Upper lobe of left lung (tissue), 6 donors: ENCODE measurements around the gene IL16. TPM values are rescaled to one million over a fixed set of nuclear protein-coding genes. Genes with fewer than 3 reads are reported as not detected.

Experiments
- ATAC-seq, 2 donors: fragments of 200-7000 bp; cut with Tn5 transposase; one replicate each; pipeline ENCODE4 v1.9.1; 2022; ENCODE audit warnings: mild to moderate bottlenecking in 2 of 2, moderate library complexity in 2 of 2; ENCODE audit not compliant: low FRiP score in 2 of 2
- DNase-seq, 2 donors: peaks; one replicate each; pipeline ENCODE4 v3.0.0-alpha.2; 2019 to 2020
- H3K27ac ChIP-seq, 4 donors: fragments of 200-600 bp; sonication (generic); one replicate each; pipeline ENCODE4 v1.5.1; 2016 to 2019
- H3K27me3 ChIP-seq, 4 donors: fragments of 200-600 bp; sonication (generic); one replicate each; pipeline ENCODE4 v1.5.1; 2017 to 2019
- H3K36me3 ChIP-seq, 4 donors: fragments of 200-600 bp; sonication (generic); one replicate each; pipeline ENCODE4 v1.5.1; 2016 to 2019
- H3K4me1 ChIP-seq, 4 donors: fragments of 200-600 bp; sonication (generic); one replicate each; pipeline ENCODE4 v1.5.1; 2018 to 2019
- H3K4me3 ChIP-seq, 4 donors: fragments of 200-600 bp; sonication (generic); one replicate each; pipeline ENCODE4 v1.5.1; 2017 to 2019; ENCODE audit warnings: mild to moderate bottlenecking in 2 of 4, moderate library complexity in 1 of 4
- H3K9me3 ChIP-seq, 4 donors: fragments of 200-600 bp; sonication (generic); one replicate each; pipeline ENCODE4 v1.5.1; 2018 to 2019
- EP300 ChIP-seq, 4 donors: sonication (generic); formaldehyde crosslinking; IDR thresholded peaks; one replicate each; pipeline ENCODE4 v1.5.1; 2017; ENCODE audit warnings: antibody characterized with exemption in 4 of 4, control low read depth in 2 of 4
- POLR2A ChIP-seq, 4 donors: fragments of 450-650 bp; IDR thresholded peaks; one replicate each; pipeline ENCODE4 v1.5.1; 2016 to 2017; ENCODE audit warnings: antibody characterized with exemption in 4 of 4, mild to moderate bottlenecking in 2 of 4
- POLR2AphosphoS5 ChIP-seq, 2 donors: sonication (generic); formaldehyde crosslinking; IDR thresholded peaks; one replicate each; pipeline ENCODE4 v1.5.1; 2017; ENCODE audit warnings: antibody characterized with exemption in 2 of 2
- WGBS, 2 donors: methylation state at CpG; one replicate each; pipeline ENCODE4 v1.1.5; 2017 to 2018; 5-methylcytosine and 5-hydroxymethylcytosine counted together
- total RNA-seq, 6 donors: library from RNA; depleted of rRNA in 4 of 6; stranded (reverse); fragments of >200 nt in 4 of 6; gene quantifications; one replicate each; pipeline versions ENCODE4 v1.1.0 to v1.2.1, GENCODE V29; 2016 to 2021
- TF ChIP-seq, protein P1 (sequence below), 6 experiments: fragments of 450-650 bp in 4 of 6; fragments of 200-600 bp in 2 of 6; sonication (generic) in 2 of 6; IDR thresholded peaks; one replicate each; pipeline ENCODE4 v1.5.1; 2016 to 2019; ENCODE audit warnings: antibody characterized with exemption in 6 of 6
- donor health status: DM: no; HTN: no; CAD: no; lungs with moderate emphysema.
- donor health status: DM: no; HTN: yes; CAD: no; lungs with severe emphysema.

The IL16 gene
- total RNA-seq, 6 donors from 2014 or later: 18.9 to 102 (median 31.8) TPM

DNA sequence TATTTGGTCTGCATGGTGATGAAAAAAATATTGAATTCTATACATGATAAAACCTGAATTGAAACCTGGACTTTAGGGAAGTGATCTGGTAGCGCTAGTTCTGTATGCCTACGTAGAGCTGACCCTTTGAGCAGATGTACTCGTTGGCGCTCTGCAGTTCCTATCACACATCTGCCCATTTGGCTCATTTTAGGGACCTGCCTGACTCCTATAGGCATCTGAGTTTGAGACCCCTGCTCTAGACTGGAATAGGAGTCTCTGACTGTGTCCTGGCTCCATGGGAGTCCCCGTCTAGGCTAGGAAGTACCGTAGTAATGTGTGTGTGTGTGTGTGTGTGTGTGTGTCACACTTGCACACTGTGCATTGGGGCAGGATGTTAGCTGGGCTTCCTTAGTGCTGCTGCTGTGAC lies 106.0 kb downstream of the IL16 start:
- H3K4me1 ChIP-seq: peaks cover 25 to 46% (median 37%) of the 10 kb centered on the region in 4 donors
- peaks cover 15 to 91% (median 42%) of the 10 kb centered on the region in 4 donors for H3K36me3 ChIP-seq
- ATAC-seq: peak; percentile 17 to 59

DNA sequence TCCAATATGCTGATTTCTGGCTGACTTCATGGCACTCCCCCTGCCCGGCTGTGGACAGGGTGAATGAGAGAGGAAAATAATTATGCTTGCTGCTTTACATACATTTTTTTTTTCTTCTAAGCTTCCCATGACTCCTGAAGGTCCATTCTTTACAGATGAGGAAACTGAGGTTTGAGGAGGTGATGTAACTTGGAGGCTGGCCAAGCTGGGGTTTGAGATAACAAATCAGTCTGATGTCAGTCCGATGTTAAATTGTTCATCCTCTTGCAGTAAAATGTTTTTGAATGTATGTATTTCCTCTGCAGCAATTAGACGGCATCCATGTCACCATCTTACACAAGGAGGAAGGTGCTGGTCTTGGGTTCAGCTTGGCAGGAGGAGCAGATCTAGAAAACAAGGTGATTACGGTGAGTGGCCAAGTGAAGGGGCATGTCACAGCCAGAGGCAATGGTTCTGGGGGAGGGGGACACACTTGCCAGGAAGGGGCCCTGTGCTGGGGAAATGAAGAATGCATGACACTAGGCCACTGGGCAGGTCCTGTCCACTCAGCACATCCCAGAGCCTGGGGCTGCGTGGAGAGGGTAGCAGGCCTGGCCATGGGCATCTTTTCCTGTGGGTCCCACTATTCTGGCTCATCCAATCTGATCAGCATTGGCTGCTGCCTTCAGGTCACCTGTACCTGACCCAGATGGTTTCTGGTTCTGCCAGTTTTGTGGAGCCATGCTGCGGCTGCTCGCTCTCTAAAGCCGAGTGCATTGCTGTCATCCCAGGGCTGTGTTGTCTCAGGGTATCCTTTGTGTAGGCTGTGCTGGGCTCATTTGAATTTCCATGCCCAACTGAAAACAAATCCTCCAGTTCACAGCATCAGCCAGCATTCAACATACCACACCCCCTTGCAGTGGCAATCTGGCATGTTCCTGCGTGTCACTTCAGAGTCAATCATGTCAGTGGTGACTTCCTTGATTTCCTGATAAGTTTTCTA lies 106.9 kb downstream of the IL16 start:
- no peaks in the 10 kb centered on the region for H3K27me3 ChIP-seq
- WGBS, 2 donors: 70 to 72% methylated on average over 8 to 9 of the region's 9 CpGs
- H3K27ac ChIP-seq: peak overlapping the region; percentile 58 to 74 (median 70)
- TF ChIP-seq, protein P1, sequence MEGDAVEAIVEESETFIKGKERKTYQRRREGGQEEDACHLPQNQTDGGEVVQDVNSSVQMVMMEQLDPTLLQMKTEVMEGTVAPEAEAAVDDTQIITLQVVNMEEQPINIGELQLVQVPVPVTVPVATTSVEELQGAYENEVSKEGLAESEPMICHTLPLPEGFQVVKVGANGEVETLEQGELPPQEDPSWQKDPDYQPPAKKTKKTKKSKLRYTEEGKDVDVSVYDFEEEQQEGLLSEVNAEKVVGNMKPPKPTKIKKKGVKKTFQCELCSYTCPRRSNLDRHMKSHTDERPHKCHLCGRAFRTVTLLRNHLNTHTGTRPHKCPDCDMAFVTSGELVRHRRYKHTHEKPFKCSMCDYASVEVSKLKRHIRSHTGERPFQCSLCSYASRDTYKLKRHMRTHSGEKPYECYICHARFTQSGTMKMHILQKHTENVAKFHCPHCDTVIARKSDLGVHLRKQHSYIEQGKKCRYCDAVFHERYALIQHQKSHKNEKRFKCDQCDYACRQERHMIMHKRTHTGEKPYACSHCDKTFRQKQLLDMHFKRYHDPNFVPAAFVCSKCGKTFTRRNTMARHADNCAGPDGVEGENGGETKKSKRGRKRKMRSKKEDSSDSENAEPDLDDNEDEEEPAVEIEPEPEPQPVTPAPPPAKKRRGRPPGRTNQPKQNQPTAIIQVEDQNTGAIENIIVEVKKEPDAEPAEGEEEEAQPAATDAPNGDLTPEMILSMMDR (IDR thresholded peaks at IDR 0.05): no peak
- TF ChIP-seq POLR2AphosphoS5 (IDR thresholded peaks at IDR 0.05) (no peak), POLR2A (IDR thresholded peaks at IDR 0.05) (no peak), EP300 (IDR thresholded peaks at IDR 0.05) (no peak)
- no peak overlapping the region for H3K4me3 ChIP-seq
- peaks cover 25 to 39% (median 37%) of the 10 kb centered on the region in 4 donors for H3K4me1 ChIP-seq
- H3K36me3 ChIP-seq: peaks cover 18 to 93% (median 46%) of the 10 kb centered on the region in 4 donors
- H3K9me3 ChIP-seq: no peaks in the 10 kb centered on the region
- ATAC-seq: no peak
- no peak for DNase-seq

More for the DNA sequence above, 106.0 kb downstream of the IL16 start:
- TF ChIP-seq POLR2AphosphoS5 (IDR thresholded peaks at IDR 0.05) (no peak), POLR2A (IDR thresholded peaks at IDR 0.05) (no peak), EP300 (IDR thresholded peaks at IDR 0.05) (no peak)
- TF ChIP-seq, protein P1 (IDR thresholded peaks at IDR 0.05): no peak
- no peak for DNase-seq
- 71 to 76% methylated on average over 6 of the region's 6 CpGs for WGBS, 2 donors
- Histone ChIP-seq H3K27ac (peak overlapping the region; percentile 58 to 74 (median 70)), H3K27me3 (no peaks in the 10 kb centered on the region), H3K9me3 (no peaks in the 10 kb centered on the region), H3K4me3 (no peak overlapping the region)

DNA sequence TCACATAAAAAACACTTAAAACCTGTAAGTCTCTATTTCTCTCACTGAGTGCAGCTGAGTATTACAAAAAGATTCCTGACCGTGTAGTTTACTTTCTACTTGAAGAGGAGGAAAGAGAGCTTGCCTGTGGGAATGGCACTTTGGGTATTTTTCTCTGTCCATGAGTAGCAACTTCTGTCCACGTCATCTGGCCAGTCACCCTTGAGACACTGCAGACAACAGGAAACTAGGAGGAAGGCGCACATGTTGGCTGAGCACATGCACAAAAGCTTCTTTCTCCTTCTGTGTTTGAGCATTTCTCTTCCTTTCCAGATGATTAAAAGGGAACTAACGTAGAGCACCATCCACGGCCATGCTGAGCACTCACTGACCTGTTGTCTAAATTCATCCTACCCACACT lies 107.5 kb downstream of the IL16 start:
- Histone ChIP-seq H3K27ac (peak overlapping the region; percentile 58 to 74 (median 70)), H3K36me3 (peaks cover 21 to 99% (median 49%) of the 10 kb centered on the region in 4 donors), H3K4me3 (no peak overlapping the region), H3K9me3 (no peaks in the 10 kb centered on the region), H3K27me3 (no peaks in the 10 kb centered on the region), H3K4me1 (peaks cover 25 to 38% (median 35%) of the 10 kb centered on the region in 4 donors)
- 28 to 29% methylated on average over 5 of the region's 5 CpGs for WGBS, 2 donors
- TF ChIP-seq POLR2AphosphoS5 (IDR thresholded peaks at IDR 0.05): no peak
- no peak for TF ChIP-seq POLR2A (IDR thresholded peaks at IDR 0.05)
- TF ChIP-seq, protein P1 (IDR thresholded peaks at IDR 0.05): no peak
- TF ChIP-seq EP300 (IDR thresholded peaks at IDR 0.05): no peak
- peak; percentile 13 to 67 for ATAC-seq
- DNase-seq: peak in 1 of 2 donors; percentile 67

DNA sequence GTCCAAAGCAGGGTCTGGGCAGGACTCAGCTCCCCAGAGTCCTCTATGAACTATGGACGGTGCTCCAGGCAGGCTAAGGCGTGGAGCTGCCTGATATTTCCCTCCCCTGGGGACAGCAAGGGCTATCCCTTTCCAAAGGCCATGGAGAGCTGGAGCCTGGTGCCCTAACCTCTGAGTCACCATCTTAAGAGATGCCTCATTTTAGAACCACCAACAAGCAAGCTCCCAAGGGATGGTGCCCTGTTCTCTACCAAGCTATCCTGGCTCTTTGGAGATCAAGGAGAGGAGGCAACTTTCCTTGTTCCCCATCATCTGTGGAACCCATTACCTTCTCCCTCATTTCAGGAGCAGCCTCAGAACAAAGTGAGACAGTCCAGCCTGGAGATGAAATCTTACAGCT lies 111.6 kb downstream of the IL16 start:
- H3K9me3 ChIP-seq: no peaks in the 10 kb centered on the region
- TF ChIP-seq POLR2AphosphoS5 (IDR thresholded peaks at IDR 0.05) (no peak), POLR2A (IDR thresholded peaks at IDR 0.05) (no peak), EP300 (IDR thresholded peaks at IDR 0.05) (no peak)
- TF ChIP-seq, protein P1 (IDR thresholded peaks at IDR 0.05): no peak
- peaks cover 20 to 38% (median 29%) of the 10 kb centered on the region in 4 donors for H3K4me1 ChIP-seq
- no peak overlapping the region for H3K27ac ChIP-seq
- ATAC-seq: no peak
- H3K27me3 ChIP-seq: no peaks in the 10 kb centered on the region
- H3K4me3 ChIP-seq: no peak overlapping the region
- no peak for DNase-seq
- 96 to 100% methylated on average over 1 to 2 of the region's 2 CpGs for WGBS, 2 donors
- peaks cover 21 to 89% (median 39%) of the 10 kb centered on the region in 4 donors for H3K36me3 ChIP-seq
